ENCODE data around the gene FLT3. TPM values are rescaled to one million over a fixed set of nuclear protein-coding genes. Genes with fewer than 3 reads are reported as not detected.

The FLT3 gene
- total RNA-seq, 3 donors from 2014 or later (not counting 1 experiment from before 2014, with no cell fraction given), result 0.39 to 1.8 (median 1.1) TPM

DNA sequence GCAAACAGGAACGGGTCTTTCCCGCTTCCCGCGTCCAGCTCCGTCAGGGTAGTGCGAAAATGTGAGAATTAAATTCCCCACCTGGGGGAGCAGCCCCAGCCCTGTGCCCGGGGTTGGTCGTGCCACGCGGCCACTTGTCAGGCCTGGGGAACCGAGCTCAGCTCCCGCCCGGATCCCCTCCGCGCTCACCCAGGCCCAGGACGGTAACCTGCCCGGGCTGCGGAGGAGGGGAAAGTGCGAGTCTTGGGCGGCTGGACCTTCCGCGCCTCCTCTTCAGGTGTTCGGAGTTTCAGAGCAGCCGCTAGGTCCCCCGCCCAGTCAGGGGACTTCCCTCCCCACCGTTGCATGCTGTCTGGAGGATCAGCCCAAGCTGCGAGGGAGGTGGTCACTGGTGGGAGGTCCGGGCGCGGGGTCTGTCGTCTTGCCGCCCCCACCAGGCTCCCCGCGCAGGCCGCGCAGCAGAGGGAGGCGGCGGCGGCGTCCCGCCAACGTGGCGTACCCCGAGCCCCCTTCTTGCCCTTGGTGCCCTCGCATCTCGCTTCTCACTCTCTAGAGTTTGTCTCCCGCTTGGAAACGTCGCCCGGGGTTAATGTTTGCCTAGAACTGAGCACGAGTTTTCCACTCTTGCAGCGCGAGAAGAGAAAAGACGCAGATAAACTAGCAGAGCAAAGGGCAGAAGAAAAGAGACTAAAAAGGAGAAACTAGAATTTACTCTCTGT, 119.9 kb downstream of the FLT3 start:
- WGBS (ENCODE audit: insufficient coverage), result 23% methylated on average over 54 of the region's 54 CpGs
- intact Hi-C loops (cut with micrococcal nuclease), result no loop called here
- peaks cover 36% of the 10 kb centered on the region for H3K27me3 ChIP-seq (ENCODE audit: control insufficient read depth, insufficient read depth, low read length)
- Mint-ChIP-seq H3K27ac (no peak overlapping the region), H3K36me3 (no peaks in the 10 kb centered on the region), H3K9me3 (no peaks in the 10 kb centered on the region), H3K27me3 (ENCODE audit: low read depth in 2 of 2) (peaks cover 61 to 67% of the 10 kb centered on the region in 2 donors), H3K4me3 (no peak overlapping the region), H3K4me1 (no peaks in the 10 kb centered on the region)
- DNase-seq (no peak), ATAC-seq (no peak)
- TF ChIP-seq, protein P1, sequence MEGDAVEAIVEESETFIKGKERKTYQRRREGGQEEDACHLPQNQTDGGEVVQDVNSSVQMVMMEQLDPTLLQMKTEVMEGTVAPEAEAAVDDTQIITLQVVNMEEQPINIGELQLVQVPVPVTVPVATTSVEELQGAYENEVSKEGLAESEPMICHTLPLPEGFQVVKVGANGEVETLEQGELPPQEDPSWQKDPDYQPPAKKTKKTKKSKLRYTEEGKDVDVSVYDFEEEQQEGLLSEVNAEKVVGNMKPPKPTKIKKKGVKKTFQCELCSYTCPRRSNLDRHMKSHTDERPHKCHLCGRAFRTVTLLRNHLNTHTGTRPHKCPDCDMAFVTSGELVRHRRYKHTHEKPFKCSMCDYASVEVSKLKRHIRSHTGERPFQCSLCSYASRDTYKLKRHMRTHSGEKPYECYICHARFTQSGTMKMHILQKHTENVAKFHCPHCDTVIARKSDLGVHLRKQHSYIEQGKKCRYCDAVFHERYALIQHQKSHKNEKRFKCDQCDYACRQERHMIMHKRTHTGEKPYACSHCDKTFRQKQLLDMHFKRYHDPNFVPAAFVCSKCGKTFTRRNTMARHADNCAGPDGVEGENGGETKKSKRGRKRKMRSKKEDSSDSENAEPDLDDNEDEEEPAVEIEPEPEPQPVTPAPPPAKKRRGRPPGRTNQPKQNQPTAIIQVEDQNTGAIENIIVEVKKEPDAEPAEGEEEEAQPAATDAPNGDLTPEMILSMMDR (IDR thresholded peaks at IDR 0.05), result no peak
- H3K27ac ChIP-seq (ENCODE audit: low read length), result no peak overlapping the region
- H3K9me3 ChIP-seq (ENCODE audit: control insufficient read depth, insufficient read depth, low read length), result no peaks in the 10 kb centered on the region
- H3K4me3 ChIP-seq (ENCODE audit: low read length), result no peak overlapping the region
- peaks cover 13% of the 10 kb centered on the region for H3K4me1 ChIP-seq (ENCODE audit: control insufficient read depth, insufficient read depth, low read length)
- no peaks in the 10 kb centered on the region for H3K36me3 ChIP-seq (ENCODE audit: control insufficient read depth, insufficient read depth, low read length)

DNA sequence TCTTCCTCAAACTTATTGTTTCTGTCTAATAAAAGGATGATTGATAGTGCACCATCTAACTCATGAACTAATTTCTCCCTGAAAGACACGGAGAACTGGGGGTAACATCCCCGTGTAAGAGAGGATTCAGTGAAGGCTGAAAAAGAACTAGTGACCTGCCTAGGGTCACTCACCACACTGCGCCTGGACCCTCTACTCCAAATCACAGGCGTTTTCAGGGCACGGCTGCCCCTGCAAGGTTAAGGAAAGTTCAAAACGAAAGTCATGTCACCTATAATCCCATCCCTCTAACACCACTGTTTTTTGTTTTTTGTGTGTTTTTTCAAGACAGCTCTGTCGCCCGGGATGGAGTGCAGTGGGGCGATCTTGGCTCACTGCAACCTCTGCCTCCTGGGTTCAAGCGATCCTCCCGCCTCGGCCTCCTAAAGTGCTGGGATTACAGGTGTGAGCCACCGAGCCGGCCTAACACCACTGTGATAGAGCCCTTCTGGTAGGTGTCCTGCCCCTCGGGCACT, 120.6 kb downstream of the FLT3 start:
- intact Hi-C loops (cut with micrococcal nuclease), result no loop called here
- WGBS (ENCODE audit: insufficient coverage), result 19% methylated on average over 14 of the region's 15 CpGs
- H3K4me3 Mint-ChIP-seq, result no peak overlapping the region

DNA sequence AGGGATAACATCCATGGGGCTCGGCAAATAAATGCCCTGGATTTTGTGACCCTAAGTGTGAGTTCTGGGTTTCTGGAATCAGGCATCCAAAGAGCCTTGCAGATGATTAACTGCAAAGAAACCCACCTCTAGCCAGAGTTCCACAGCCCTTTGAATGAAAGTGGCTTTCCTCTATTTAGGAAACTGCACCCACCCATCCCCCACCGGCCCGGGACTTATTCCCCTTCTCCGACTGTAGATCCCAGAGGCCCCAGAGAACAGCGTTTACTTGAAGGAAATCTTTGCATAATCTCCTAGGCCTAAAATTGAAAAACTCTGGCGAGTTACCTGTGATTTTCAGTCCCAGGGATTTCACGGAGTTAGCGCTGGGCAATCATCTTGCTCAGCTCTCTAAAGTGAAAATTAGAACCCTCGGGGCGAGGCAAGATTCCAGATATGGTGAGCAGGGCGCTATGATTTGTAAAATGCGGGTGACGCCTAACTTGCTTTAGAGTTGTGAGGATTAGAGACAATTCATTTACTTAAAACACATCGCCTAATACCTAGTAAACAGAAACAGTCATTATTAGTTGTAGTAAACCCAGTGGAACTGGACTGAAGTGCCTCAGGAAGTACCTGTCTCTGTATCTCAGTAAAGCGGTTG, 121.3 kb downstream of the FLT3 start:
- no peaks in the 10 kb centered on the region for H3K9me3 Mint-ChIP-seq
- ATAC-seq (no peak), DNase-seq (no peak)
- Histone ChIP-seq H3K4me3 (ENCODE audit: low read length) (no peak overlapping the region), H3K27ac (ENCODE audit: low read length) (no peak overlapping the region), H3K9me3 (ENCODE audit: control insufficient read depth, insufficient read depth, low read length) (no peaks in the 10 kb centered on the region), H3K36me3 (ENCODE audit: control insufficient read depth, insufficient read depth, low read length) (no peaks in the 10 kb centered on the region), H3K4me1 (ENCODE audit: control insufficient read depth, insufficient read depth, low read length) (peaks cover 13% of the 10 kb centered on the region), H3K27me3 (ENCODE audit: control insufficient read depth, insufficient read depth, low read length) (peaks cover 43% of the 10 kb centered on the region)
- TF ChIP-seq, protein P1 (IDR thresholded peaks at IDR 0.05), result no peak
- 19% methylated on average over 12 of the region's 15 CpGs for WGBS (ENCODE audit: insufficient coverage)
- H3K27me3 Mint-ChIP-seq (ENCODE audit: low read depth in 2 of 2), result peaks cover 66 to 80% of the 10 kb centered on the region in 2 donors
- intact Hi-C loops (cut with micrococcal nuclease), result no loop called here
- no peak overlapping the region for H3K4me3 Mint-ChIP-seq
- H3K27ac Mint-ChIP-seq, result no peak overlapping the region
- H3K36me3 Mint-ChIP-seq, result no peaks in the 10 kb centered on the region
- no peaks in the 10 kb centered on the region for H3K4me1 Mint-ChIP-seq

More for the DNA sequence above, 120.6 kb downstream of the FLT3 start:
- no peak overlapping the region for H3K4me3 ChIP-seq (ENCODE audit: low read length)
- H3K36me3 ChIP-seq (ENCODE audit: control insufficient read depth, insufficient read depth, low read length), result no peaks in the 10 kb centered on the region
- Mint-ChIP-seq H3K27ac (no peak overlapping the region), H3K4me1 (no peaks in the 10 kb centered on the region), H3K9me3 (no peaks in the 10 kb centered on the region), H3K27me3 (ENCODE audit: low read depth in 2 of 2) (peaks cover 65 to 73% of the 10 kb centered on the region in 2 donors), H3K36me3 (no peaks in the 10 kb centered on the region)
- no peaks in the 10 kb centered on the region for H3K9me3 ChIP-seq (ENCODE audit: control insufficient read depth, insufficient read depth, low read length)
- H3K4me1 ChIP-seq (ENCODE audit: control insufficient read depth, insufficient read depth, low read length), result peaks cover 13% of the 10 kb centered on the region
- DNase-seq (no peak), ATAC-seq (no peak)
- TF ChIP-seq, protein P1 (IDR thresholded peaks at IDR 0.05), result no peak
- H3K27ac ChIP-seq (ENCODE audit: low read length), result no peak overlapping the region
- peaks cover 39% of the 10 kb centered on the region for H3K27me3 ChIP-seq (ENCODE audit: control insufficient read depth, insufficient read depth, low read length)
